ENCODE data around the gene CCNO. TPM values are rescaled to one million over a fixed set of nuclear protein-coding genes. Genes with fewer than 3 reads are reported as not detected.

Gene CCNO
- total and polyA plus RNA-seq, 10 of the 15 experiments (the other 5 are each of a cell fraction or from before 2014, with no cell fraction given): 0.05 TPM; not detected in 9

DNA sequence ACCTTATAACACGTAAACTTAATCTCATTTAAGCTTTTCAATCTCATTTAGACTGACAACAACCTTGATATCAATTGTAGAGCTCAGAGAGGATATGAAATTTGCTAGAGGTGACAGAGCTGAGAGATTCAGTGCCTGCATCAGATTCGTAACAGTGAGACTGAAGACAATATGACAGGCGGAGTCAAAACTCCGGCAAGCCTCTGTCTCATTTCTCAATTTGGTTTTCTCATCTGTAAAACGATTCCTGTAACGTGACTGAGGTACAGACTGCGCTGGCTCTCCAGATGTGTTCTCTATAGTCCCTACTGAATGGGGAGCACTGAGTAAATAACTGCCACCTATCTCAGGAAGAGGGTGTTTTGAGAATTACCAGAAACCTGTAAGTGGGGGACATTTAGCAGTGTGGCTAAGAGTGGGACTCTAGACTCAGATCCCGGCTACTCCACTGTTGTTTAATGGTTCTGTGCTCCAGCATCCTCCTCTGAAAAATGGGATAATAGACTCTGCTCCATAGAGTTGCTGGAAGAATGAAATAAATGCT, 3.2 kb downstream of the CCNO start:
- TF ChIP-seq ZNF622 (IDR thresholded peaks at IDR 0.05) (no peak), HDGF (IDR thresholded peaks at IDR 0.05) (no peak), JUNB (IDR thresholded peaks at IDR 0.05) (no peak), EZH2 (IDR thresholded peaks at IDR 0.05; ENCODE audit: borderline replicate concordance, control insufficient read depth, low read depth, low read length) (0 out of 2 replicates have a peak, but pooled peaks have one; percentile 57), HDAC6 (IDR thresholded peaks at IDR 0.05; ENCODE audit: unreplicated experiment) (no peak), LARP7 (IDR thresholded peaks at IDR 0.05) (no peak)
- TF ChIP-seq, protein P1, sequence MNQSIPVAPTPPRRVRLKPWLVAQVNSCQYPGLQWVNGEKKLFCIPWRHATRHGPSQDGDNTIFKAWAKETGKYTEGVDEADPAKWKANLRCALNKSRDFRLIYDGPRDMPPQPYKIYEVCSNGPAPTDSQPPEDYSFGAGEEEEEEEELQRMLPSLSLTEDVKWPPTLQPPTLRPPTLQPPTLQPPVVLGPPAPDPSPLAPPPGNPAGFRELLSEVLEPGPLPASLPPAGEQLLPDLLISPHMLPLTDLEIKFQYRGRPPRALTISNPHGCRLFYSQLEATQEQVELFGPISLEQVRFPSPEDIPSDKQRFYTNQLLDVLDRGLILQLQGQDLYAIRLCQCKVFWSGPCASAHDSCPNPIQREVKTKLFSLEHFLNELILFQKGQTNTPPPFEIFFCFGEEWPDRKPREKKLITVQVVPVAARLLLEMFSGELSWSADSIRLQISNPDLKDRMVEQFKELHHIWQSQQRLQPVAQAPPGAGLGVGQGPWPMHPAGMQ (IDR thresholded peaks at IDR 0.05; ENCODE audit: borderline replicate concordance): no peak
- BruUV-seq (replicated peaks): no TSS peak
- Histone ChIP-seq H3K36me3 (ENCODE audit: control insufficient read depth in 2 of 2, insufficient read depth in 2 of 2, low read length in 1 of 2) (no peaks in the 10 kb centered on the region), H3K4me3 (no peak overlapping the region), H3K79me2 (ENCODE audit: control insufficient read depth, insufficient read depth, low read length) (no peaks in the 10 kb centered on the region), H3K4me1 (ENCODE audit: control insufficient read depth, insufficient read depth, low read length) (peaks cover 19% of the 10 kb centered on the region), H3K27ac (ENCODE audit: control insufficient read depth, insufficient read depth) (no peak overlapping the region), H2AFZ (ENCODE audit: control insufficient read depth, low read depth, low read length) (no peak overlapping the region), H4K20me1 (ENCODE audit: control insufficient read depth, insufficient read depth) (no peaks in the 10 kb centered on the region; the same call in 1 of the 2 replicates), H3K4me2 (ENCODE audit: control insufficient read depth, insufficient read depth) (no peak overlapping the region), H3K27me3 (replicated peaks in 1 of 2; ENCODE audit: control insufficient read depth in 2 of 2, insufficient read depth in 2 of 2, low read length in 1 of 2) (peaks cover 39 to 49% of the 10 kb centered on the region in 2 experiments), H3K9me3 (replicated peaks; ENCODE audit: control insufficient read depth, insufficient read depth, low read length) (no peaks in the 10 kb centered on the region; the same call in 2 of the 3 replicates), H3K9ac (ENCODE audit: control insufficient read depth, insufficient read depth, low read length) (no peak overlapping the region)
- no peak for ATAC-seq
- 29% methylated on average over 8 of the region's 8 CpGs for WGBS (ENCODE audit: insufficient coverage, insufficient replicate concordance, low lambda C conversion rate, missing lambda C conversion rate)
- intact Hi-C loops (cut with micrococcal nuclease; ENCODE audit: unreplicated experiment): no loop called here
- ChIA-PET CTCF (no interaction called here), RAD21 (ENCODE audit: unreplicated experiment) (no interaction called here), SMC1A (ENCODE audit: uncharacterized antibody, unreplicated experiment) (interaction anchor here (0.6 to 1.2 kb wide), 2 partner anchors 93 to 1571 kb away, joined by 3 read pairs; no protein-coding TSS in a partner anchor), POLR2A (no interaction called here)
- no peak for FAIRE-seq
- in situ Hi-C loops (cut with MboI): no loop called here
- DNase-seq (ENCODE audit: low read depth, low spot score): no peak

Data from GM12878 (cell line).